ENCODE measurements around the gene DLG2. TPM values are rescaled to one million over a fixed set of nuclear protein-coding genes. Genes with fewer than 3 reads are reported as not detected.

Gene DLG2
- total and polyA plus RNA-seq, 11 donors, result 2.4 to 13.9 (median 7.1) TPM

DNA sequence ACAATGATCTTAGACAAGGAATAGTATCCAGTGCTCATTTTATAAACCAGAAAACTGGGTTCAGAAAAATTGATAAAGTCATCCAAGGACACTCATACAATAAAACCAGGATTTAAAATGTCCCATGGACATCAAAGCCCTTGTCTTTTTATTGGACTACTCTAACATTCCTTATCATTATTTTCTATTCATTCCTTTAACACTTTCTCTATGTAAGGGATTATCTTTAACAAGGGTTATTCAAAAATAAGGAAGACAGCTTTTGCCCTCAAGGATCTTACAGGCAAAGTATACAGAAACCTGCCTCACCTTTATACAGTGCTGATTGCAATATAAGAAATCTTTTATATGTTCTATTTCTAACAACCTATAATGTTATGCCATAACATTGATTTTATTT lies 790.8 kb downstream of the DLG2 start:
- H3K4me1 ChIP-seq, result no peaks in the 10 kb centered on the region
- intact Hi-C loops (cut with DNase I), result no loop called here
- no peaks in the 10 kb centered on the region for H3K27me3 ChIP-seq
- no peak overlapping the region for H3K27ac ChIP-seq
- DNase-seq, result no peak
- H3K36me3 ChIP-seq, result no peaks in the 10 kb centered on the region
- no peak for ATAC-seq
- H3K4me3 ChIP-seq, result no peak overlapping the region
- peaks cover 0 to 8% (median 0%) of the 10 kb centered on the region in 12 donors for H3K9me3 ChIP-seq
- TF ChIP-seq, protein P1, sequence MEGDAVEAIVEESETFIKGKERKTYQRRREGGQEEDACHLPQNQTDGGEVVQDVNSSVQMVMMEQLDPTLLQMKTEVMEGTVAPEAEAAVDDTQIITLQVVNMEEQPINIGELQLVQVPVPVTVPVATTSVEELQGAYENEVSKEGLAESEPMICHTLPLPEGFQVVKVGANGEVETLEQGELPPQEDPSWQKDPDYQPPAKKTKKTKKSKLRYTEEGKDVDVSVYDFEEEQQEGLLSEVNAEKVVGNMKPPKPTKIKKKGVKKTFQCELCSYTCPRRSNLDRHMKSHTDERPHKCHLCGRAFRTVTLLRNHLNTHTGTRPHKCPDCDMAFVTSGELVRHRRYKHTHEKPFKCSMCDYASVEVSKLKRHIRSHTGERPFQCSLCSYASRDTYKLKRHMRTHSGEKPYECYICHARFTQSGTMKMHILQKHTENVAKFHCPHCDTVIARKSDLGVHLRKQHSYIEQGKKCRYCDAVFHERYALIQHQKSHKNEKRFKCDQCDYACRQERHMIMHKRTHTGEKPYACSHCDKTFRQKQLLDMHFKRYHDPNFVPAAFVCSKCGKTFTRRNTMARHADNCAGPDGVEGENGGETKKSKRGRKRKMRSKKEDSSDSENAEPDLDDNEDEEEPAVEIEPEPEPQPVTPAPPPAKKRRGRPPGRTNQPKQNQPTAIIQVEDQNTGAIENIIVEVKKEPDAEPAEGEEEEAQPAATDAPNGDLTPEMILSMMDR (IDR thresholded peaks at IDR 0.05), result no peak
- TF ChIP-seq POLR2A (IDR thresholded peaks at IDR 0.05), result no peak

DNA sequence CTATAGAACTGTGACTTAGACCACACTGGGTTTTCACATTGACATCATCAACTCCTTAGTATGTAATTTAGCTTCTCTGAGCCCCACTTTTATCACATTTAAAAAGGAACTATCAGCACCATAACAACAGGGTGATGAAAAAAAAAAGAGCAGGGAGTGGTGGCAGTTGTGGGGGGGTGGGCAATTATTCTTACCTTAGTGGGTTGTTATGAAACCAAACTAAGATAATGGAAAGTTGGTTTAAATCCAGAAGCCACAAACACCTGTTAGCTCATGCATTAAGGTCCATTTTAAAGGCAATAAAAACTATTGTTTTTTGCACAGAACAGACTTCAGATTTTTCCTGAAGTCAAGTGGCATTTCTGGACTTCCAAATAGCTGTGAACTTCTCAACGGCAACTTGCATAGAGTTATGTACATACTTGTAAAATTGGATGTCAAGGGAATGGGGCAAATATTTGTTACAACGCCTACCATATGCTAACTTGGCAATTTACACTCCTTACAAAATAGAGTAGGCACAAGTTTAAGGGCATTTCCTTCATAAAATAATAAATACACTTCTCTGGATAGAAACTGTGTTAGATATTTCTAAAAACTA lies 793.6 kb downstream of the DLG2 start:
- H3K36me3 ChIP-seq, result no peaks in the 10 kb centered on the region
- WGBS, 4 donors, result 77 to 87% (median 84%) methylated on average over 2 of the region's 2 CpGs
- DNase-seq (no peak), ATAC-seq (no peak)
- intact Hi-C loops (cut with DNase I), result no loop called here
- H3K4me3 ChIP-seq, result no peak overlapping the region
- no peaks in the 10 kb centered on the region for H3K27me3 ChIP-seq
- H3K27ac ChIP-seq, result no peak overlapping the region
- TF ChIP-seq, protein P1 (IDR thresholded peaks at IDR 0.05), result no peak
- no peak for TF ChIP-seq POLR2A (IDR thresholded peaks at IDR 0.05)
- no peaks in the 10 kb centered on the region for H3K4me1 ChIP-seq
- H3K9me3 ChIP-seq, result no peaks in the 10 kb centered on the region

DNA sequence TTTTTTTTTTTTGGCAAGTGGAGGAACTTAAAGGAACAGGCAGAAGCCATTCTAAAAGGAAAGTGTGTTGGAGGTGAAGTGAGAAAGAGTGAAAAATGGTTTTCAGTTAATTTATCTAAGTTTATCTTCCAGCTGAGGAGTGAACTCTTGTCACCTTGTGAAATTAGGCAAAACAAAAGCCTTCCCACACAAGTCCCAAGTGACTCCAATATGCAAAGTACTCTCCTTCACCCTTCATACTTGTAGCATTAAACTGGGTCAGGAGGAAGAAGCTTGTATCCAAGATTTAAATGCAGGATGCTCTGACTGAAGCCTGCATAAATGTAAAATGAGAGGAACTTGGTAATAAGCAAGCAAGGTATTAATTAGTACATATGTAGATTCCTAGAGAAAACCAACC lies 796.8 kb downstream of the DLG2 start:
- H3K27ac ChIP-seq, result no peak overlapping the region
- peaks cover 0 to 3% (median 0%) of the 10 kb centered on the region in 12 donors for H3K4me1 ChIP-seq
- ATAC-seq (no peak), DNase-seq (no peak)
- no peaks in the 10 kb centered on the region for H3K27me3 ChIP-seq
- intact Hi-C loops (cut with DNase I), result no loop called here
- H3K4me3 ChIP-seq, result no peak overlapping the region
- TF ChIP-seq, protein P1 (IDR thresholded peaks at IDR 0.05), result no peak
- TF ChIP-seq POLR2A (IDR thresholded peaks at IDR 0.05), result no peak
- H3K36me3 ChIP-seq, result no peaks in the 10 kb centered on the region
- H3K9me3 ChIP-seq, result no peaks in the 10 kb centered on the region

DNA sequence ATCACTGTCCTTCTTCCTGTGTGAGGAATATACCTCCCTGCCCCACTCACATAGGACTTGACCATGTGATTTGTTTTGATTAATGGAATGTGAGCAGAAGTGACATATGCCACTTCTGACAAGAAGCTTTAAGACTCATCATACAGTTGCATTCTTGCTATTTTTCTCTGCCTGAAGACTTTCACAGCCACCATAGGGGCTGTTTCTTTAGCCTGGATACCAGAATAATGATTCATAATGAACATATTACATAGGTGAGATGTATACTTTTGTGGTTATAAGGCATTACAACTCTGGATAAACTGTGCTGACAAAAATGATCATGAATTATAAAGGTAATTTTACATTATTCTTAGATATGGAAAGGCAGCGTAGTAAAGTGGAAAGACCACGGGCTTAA lies 798.0 kb downstream of the DLG2 start:
- Histone ChIP-seq H3K36me3 (no peaks in the 10 kb centered on the region), H3K9me3 (no peaks in the 10 kb centered on the region), H3K4me3 (no peak overlapping the region), H3K4me1 (peaks cover 0 to 7% (median 0%) of the 10 kb centered on the region in 12 donors), H3K27me3 (no peaks in the 10 kb centered on the region), H3K27ac (no peak overlapping the region)
- no peak for DNase-seq
- WGBS, 4 donors, result 58 to 81% (median 81%) methylated on average over 2 of the region's 2 CpGs
- TF ChIP-seq, protein P1 (IDR thresholded peaks at IDR 0.05), result no peak
- TF ChIP-seq POLR2A (IDR thresholded peaks at IDR 0.05), result no peak
- no peak for ATAC-seq
- intact Hi-C loops (cut with DNase I), result no loop called here
